Endothelial cell of umbilical vein (primary cell): Measurements from ENCODE around the gene FBP2. TPM values are rescaled to one million over a fixed set of nuclear protein-coding genes. Genes with fewer than 3 reads are reported as not detected.

Experiments
- BruUV-seq: library from RNA; stranded (reverse); fragments of 400-500 nt; replicated peaks from 2 replicates; lab custom pipeline; 2021; lab: Mats Ljungman, UMichigan
- CTCF ChIA-PET: fragments of 300-600, 350-600 bp; sonication (Branson Sonifier 250); formaldehyde crosslinking; loops from one replicate; lab custom pipeline; 2021; ENCODE audit warnings: antibody characterized with exemption, inconsistent platforms; lab: Charles Lee
- POLR2A ChIA-PET: fragments of 300-600, 350-600 bp; sonication (Branson Sonifier 250); formaldehyde crosslinking; loops from one replicate; lab custom pipeline; 2021; ENCODE audit warnings: antibody characterized with exemption, inconsistent platforms; lab: Charles Lee
- DNase-seq: peaks from one replicate; pipeline ENCODE4 v3.0.0-alpha.2; 2011; ENCODE audit warnings: low read depth, low spot score
- FAIRE-seq: peaks from 2 replicates; lab custom pipeline; 2011; peaks lifted over from hg19 to GRCh38; lab: Jason Lieb, UNC
- H2AFZ ChIP-seq: 2 replicates; pipeline ENCODE4 v1.6.0; 2012; ENCODE audit warnings: low read depth, low read length, control low read depth, inconsistent platforms
- H3K27ac ChIP-seq: 2 replicates; pipeline ENCODE4 v1.5.1; 2011; ENCODE audit warnings: low read depth, mild to moderate bottlenecking, control low read depth, low read length, moderate library complexity; ENCODE audit not compliant: insufficient read depth
- H3K27me3 ChIP-seq, 2 experiments: 2 replicates each; pipeline versions ENCODE4 v1.6.0 to v1.6.1; 2011; ENCODE audit warnings: low read length in 2 of 2, mixed read lengths in 1 of 2; ENCODE audit not compliant: control insufficient read depth in 2 of 2, insufficient read depth in 2 of 2
- H3K36me3 ChIP-seq, 2 experiments: 2 replicates in 1 of 2; 3 replicates in 1 of 2; pipeline ENCODE4 v1.5.1; 2011; ENCODE audit warnings: low read length in 2 of 2, mild to moderate bottlenecking in 1 of 2, moderate library complexity in 1 of 2; ENCODE audit not compliant: control insufficient read depth in 2 of 2, insufficient read depth in 2 of 2; ENCODE audit errors: extremely low read depth in 1 of 2
- H3K4me1 ChIP-seq: 3 replicates; pipeline ENCODE4 v1.5.1; 2011; ENCODE audit warnings: mild to moderate bottlenecking, low read length; ENCODE audit not compliant: control insufficient read depth, insufficient read depth; ENCODE audit errors: extremely low read depth
- H3K4me2 ChIP-seq: 2 replicates; pipeline ENCODE4 v1.6.1; 2011; ENCODE audit warnings: low read length, control low read depth, mixed read lengths; ENCODE audit not compliant: insufficient read depth
- H3K4me3 ChIP-seq, 3 experiments: fragments of 200-600 bp in 1 of 3; sonication (generic), shearing (Covaris generic) in 1 of 3; replicated peaks in 1 of 3; 2 replicates each; pipeline ENCODE4 v1.5.1; 2011 to 2016; ENCODE audit warnings: control low read depth in 3 of 3, low read length in 3 of 3, mild to moderate bottlenecking in 2 of 3, inconsistent platforms in 1 of 3, low read depth in 1 of 3, moderate library complexity in 1 of 3; ENCODE audit not compliant: insufficient read depth in 1 of 3
- H3K79me2 ChIP-seq: 2 replicates; pipeline ENCODE4 v1.6.0; 2012; ENCODE audit warnings: low read length, inconsistent platforms; ENCODE audit not compliant: control insufficient read depth, insufficient read depth
- H3K9ac ChIP-seq: replicated peaks from 2 replicates; pipeline ENCODE3; 2011; ENCODE audit warnings: low read length, control low read depth; ENCODE audit not compliant: insufficient read depth; ENCODE audit errors: extremely low read depth
- H3K9me1 ChIP-seq: replicated peaks from 3 replicates; pipeline ENCODE4 v1.6.0; 2011; ENCODE audit warnings: mild to moderate bottlenecking, low read length; ENCODE audit not compliant: control insufficient read depth, insufficient read depth; ENCODE audit errors: extremely low read depth
- H3K9me3 ChIP-seq: replicated peaks from 2 replicates; pipeline ENCODE4 v1.5.1; 2012; ENCODE audit warnings: low read length, inconsistent platforms; ENCODE audit not compliant: control insufficient read depth, insufficient read depth
- H4K20me1 ChIP-seq: replicated peaks from 2 replicates; pipeline ENCODE3; 2011; ENCODE audit warnings: mild to moderate bottlenecking, low read length; ENCODE audit not compliant: control insufficient read depth, insufficient read depth; ENCODE audit errors: extremely low read depth
- CTCF ChIP-seq, 2 donors: IDR thresholded peaks; 1 replicate in 1 of 2; 2 replicates in 1 of 2; pipeline ENCODE4 v1.5.1; 2011; ENCODE audit warnings: low read length in 2 of 2, mild to moderate bottlenecking in 2 of 2, moderate library complexity in 2 of 2, control low read depth in 1 of 2, inconsistent platforms in 1 of 2, low read depth in 1 of 2; ENCODE audit not compliant: insufficient read depth in 1 of 2; ENCODE audit errors: extremely low read depth in 1 of 2
- EZH2 ChIP-seq: IDR thresholded peaks from 2 replicates; pipeline ENCODE4 v1.6.1; 2012; ENCODE audit warnings: borderline replicate concordance, low read depth, mild to moderate bottlenecking, moderate library complexity, low read length, inconsistent platforms; ENCODE audit not compliant: severe bottlenecking
- FOS ChIP-seq: IDR thresholded peaks from 2 replicates; pipeline ENCODE4 v1.6.1; 2011; ENCODE audit warnings: mild to moderate bottlenecking, low read length, moderate library complexity, borderline replicate concordance; ENCODE audit not compliant: insufficient read depth
- GATA2 ChIP-seq: IDR thresholded peaks from 2 replicates; pipeline ENCODE4 v1.7.0; 2011; ENCODE audit warnings: low read depth, mild to moderate bottlenecking, moderate library complexity, mixed read lengths, low read length; ENCODE audit not compliant: insufficient read length, insufficient read depth
- JUN ChIP-seq: IDR thresholded peaks from 2 replicates; pipeline ENCODE4 v1.6.1; 2011; ENCODE audit warnings: borderline replicate concordance, low read depth; ENCODE audit not compliant: insufficient read length, insufficient read depth
- MAX ChIP-seq: IDR thresholded peaks from 2 replicates; pipeline ENCODE4 v1.6.1; 2011; ENCODE audit not compliant: insufficient read depth, insufficient read length
- MYC ChIP-seq: IDR thresholded peaks from one replicate; pipeline ENCODE4 v1.6.1; 2011; ENCODE audit warnings: mild to moderate bottlenecking, low read depth, low read length
- POLR2A ChIP-seq: IDR thresholded peaks from 2 replicates; pipeline ENCODE4 v1.6.1; 2012; ENCODE audit warnings: low read depth, mild to moderate bottlenecking, control low read depth, low read length
- POLR2AphosphoS5 ChIP-seq: IDR thresholded peaks from 2 replicates; pipeline ENCODE4 v1.6.1; 2012; ENCODE audit warnings: low read depth, mild to moderate bottlenecking, control low read depth, low read length, moderate library complexity; ENCODE audit not compliant: insufficient read depth
- dilution Hi-C: fragments of 300-500 bp; cut with MboI; formaldehyde crosslinking; loops from one replicate; pipeline ENCODE4 v1.15.0; 2019; ENCODE audit warnings: low sequenced_read_pairs; ENCODE audit not compliant: extremely low pct_ligation_motif_present
- intact Hi-C: fragments of 100-400 bp; cut with micrococcal nuclease; formaldehyde crosslinking; loops from one replicate; pipeline ENCODE4 v1.10.0; 2022
- polyA plus RNA-seq, 4 experiments: library from polyadenylated mRNA; depleted of rRNA in 3 of 4; stranded (reverse) in 3 of 4; unstranded in 1 of 4; fragments of >200 nt; gene quantifications; 2 replicates each; pipeline versions ENCODE4 v1.2.1 to v1.2.3, GENCODE V29; 2011 to 2012; ENCODE audit warnings: missing spikeins in 1 of 4
- total RNA-seq: library from RNA; stranded (reverse); gene quantifications from 2 replicates; pipeline ENCODE4 v1.2.3, GENCODE V29; 2021

FBP2 gene
- total and polyA plus RNA-seq, 2 donors (not counting 3 experiments of a cell fraction or from before 2014, with no cell fraction given) = not detected

GRCh38 chr9:94514722-94515121 is 78.9 kb downstream of the FBP2 start:
- no TSS peak for BruUV-seq
- no peaks in the 10 kb centered on the region for H4K20me1 ChIP-seq

More at GRCh38 chr9:94514722-94515121, 78.9 kb downstream of the FBP2 start:
- dilution Hi-C loops (no loop called here), intact Hi-C loops (no loop called here)
- Histone ChIP-seq H3K36me3 (no peaks in the 10 kb centered on the region), H3K4me1 (no peaks in the 10 kb centered on the region), H3K27ac (no peak overlapping the region), H3K4me2 (no peak overlapping the region), H3K9ac (no peak overlapping the region), H2AFZ (no peak overlapping the region), H3K9me1 (no peaks in the 10 kb centered on the region), H3K4me3 (no peak overlapping the region), H3K79me2 (no peaks in the 10 kb centered on the region), H3K9me3 (no peaks in the 10 kb centered on the region), H3K27me3 (no peaks in the 10 kb centered on the region)
- TF ChIP-seq GATA2 (no peak), POLR2AphosphoS5 (no peak), EZH2 (no peak), FOS (no peak), MAX (no peak), CTCF (IDR thresholded peaks at IDR 0.05; ENCODE audit: extremely low read depth in 1 of 2, insufficient read depth in 1 of 2, low read depth in 1 of 2, low read length in 2 of 2) (no peak), JUN (no peak), MYC (no peak), POLR2A (no peak)
- FAIRE-seq (no peak), DNase-seq (no peak)
- ChIA-PET POLR2A (no interaction called here), CTCF (no interaction called here)
